ENCODE results near the gene INTS7.
"Not testable (repeated sequence)": the region's sequence is repeated elsewhere in the genome, so short reads cannot be mapped to it uniquely, and the experiment has no call there.

INTS7 gene

GRCh38 chr1:211929683-211930082 lies 105.7 kb downstream of the INTS7 start:
- DNase-seq = no peak

- DNase-seq = peak in 1 of 2 donors; percentile 18
Measured at GRCh38 chr1:211928993-211929637, 106.2 kb downstream of the INTS7 start.

GRCh38 chr1:211928290-211928801 lies 107.0 kb downstream of the INTS7 start:
- peak in 1 of 2 donors; percentile 13 for DNase-seq

DNA sequence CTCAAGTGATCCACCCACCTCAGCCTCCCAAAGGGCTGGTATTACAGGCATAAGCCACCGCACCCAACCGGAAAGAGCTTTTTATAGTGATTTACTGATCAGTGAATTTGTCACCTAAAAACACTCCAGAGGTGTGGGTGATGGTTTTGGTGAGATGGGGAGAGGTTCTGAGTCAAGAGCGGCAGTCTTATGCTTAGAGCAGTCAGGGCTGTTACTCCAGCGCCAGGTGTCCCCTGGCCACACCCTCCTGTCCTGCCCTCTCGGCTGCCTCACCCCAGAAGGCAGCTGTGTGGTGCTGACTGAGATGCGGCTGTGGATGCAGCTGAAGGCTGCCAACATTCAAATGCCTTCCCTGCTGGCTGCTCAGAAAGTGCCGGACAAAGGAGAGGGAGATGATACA lies 110.3 kb downstream of the INTS7 start:
- no peak for DNase-seq

DNA sequence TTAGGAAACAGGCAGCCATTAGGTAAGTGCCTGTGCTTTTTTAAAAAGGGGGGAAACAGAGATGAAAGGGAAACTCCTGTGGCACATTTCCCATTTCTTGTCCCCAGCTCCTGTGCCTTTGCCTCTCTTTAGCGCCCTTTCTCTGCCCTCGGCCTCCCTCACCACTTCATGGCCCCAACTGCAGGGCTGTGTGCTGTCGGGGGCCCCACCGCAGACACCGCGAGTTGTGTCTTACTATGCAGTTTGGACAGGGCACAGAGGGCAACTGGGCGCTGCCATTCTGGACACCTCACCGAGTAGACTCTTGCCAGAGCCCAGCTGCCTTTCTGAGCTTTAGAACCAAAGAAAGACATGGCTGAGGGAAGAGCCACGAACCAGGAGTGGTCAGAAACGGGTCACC lies 111.1 kb downstream of the INTS7 start:
- no peak for DNase-seq

- no peak for DNase-seq
Measured at GRCh38 chr1:211923095-211923494, 112.3 kb downstream of the INTS7 start.

GRCh38 chr1:211921579-211922095 lies 113.7 kb downstream of the INTS7 start:
- no peak for DNase-seq

DNA sequence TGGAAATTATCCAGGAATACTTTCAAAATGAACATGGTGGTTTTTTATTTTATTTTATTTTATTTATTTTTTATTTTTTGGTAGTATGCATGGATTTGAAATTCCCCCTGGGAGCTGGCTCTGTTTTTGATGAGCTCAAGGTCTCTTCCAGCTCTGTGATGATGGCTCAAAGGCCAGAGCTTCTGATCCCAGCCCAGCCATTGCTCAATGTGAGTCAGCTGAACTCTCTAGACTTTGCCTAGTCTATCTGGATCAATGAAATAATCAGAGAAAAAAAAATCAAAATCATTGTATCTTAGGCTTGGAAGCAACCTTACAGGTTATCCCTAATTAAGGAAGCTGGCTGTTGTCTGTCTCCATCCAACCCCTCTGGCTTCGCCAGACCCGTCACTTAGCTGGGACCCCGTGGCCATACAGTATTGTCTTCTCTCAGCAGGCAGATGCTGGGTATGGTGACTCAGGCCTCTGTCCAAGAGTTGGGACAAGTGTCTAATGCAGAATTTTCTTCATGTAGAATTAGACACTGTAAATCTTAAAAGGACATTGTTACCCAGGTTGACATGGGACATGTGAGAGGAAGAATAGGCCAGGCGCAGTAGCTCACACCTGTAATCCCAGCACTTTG lies 114.6 kb downstream of the INTS7 start:
- no peak for DNase-seq

DNA sequence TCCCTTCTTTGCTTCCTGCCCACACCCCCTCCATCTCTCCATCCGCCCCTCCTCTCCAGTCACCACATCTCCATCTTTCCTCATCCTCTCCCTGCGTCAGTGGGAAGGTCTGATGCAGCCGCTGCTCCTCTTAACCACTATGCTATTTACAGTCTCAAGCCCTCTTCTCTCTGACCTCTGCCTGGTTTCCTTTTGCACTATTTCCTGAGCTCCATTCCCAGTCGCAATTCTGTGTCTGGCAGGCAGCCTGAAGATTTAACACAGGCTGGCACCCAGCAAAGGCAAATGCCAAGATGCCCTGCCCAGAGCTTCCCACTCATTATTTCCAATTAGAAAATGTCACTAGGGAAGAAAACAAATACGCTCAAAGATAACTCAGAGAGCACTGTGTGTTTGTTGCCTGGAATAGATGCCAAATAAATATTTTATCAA lies 115.2 kb downstream of the INTS7 start:
- no peak for DNase-seq

- DNase-seq = no peak
Measured at GRCh38 chr1:211918843-211919414, 116.4 kb downstream of the INTS7 start.

DNA sequence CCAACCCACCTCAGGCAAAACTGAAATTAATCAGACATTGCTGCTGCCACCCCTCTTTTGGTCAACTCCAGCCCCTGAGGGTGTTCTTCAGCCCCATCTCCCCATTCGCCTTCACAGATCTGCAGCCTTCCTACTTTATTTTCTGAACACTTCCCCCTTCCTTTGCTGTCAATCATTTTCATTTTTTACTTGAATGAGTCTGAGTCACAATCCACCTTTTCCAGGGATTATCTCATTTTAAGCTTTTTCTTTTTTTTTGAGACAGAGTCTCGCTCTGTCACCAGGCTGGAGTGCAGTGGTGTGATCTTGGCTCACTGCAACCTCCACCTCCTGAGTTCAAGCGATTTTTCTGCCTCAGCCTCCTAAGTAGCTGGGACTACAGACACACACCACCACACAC lies 118.9 kb downstream of the INTS7 start:
- DNase-seq = not testable (repeated sequence)

GRCh38 chr1:211915924-211916323 lies 119.4 kb downstream of the INTS7 start:
- no peak for DNase-seq

DNA sequence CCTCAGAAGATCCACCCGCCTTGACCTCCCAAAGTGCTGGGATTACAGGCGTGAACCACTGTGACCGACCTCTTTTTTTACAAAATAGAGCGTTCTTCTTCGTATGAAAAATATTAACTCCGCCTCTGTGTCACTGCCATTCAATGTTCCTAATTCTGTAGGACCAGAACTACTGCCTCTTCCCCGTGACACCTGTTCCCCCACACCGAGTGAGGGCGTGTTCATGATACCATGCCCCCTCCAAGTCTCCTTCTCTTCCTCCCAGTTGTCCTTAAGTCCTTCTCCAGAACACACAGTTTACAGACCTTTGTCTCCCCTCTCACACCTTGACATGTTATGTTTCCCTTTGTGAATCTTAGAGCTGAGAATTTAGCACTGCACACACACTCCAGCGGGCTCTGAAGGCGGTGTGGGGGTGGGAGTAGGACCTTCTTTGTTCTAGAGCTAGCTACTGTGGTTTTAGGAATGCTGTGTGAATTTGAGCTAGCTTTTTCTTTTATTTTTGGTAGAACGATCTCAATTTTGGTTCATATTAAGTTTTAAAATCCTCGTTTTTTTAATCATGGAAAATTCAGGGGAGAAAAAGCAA lies 122.4 kb downstream of the INTS7 start:
- DNase-seq = no peak

DNA sequence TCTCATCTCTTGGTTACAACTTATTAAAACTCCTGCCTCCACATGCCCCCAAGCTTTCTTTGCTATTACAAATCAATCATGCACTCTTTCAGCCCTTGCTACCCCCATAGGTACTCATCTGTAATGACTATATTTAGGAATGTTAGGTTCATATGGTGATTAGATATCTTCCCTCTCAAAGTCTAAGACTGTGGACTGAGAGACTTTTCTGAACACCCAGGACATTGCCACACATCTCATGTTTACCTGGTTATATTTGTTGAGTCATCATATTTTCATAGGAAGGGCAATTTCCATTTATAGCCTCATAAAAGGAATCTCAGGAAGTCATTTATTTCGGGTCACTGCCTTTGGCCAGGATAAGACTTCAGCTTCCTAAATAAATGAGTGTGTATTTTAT lies 123.3 kb downstream of the INTS7 start:
- DNase-seq = no peak

DNA sequence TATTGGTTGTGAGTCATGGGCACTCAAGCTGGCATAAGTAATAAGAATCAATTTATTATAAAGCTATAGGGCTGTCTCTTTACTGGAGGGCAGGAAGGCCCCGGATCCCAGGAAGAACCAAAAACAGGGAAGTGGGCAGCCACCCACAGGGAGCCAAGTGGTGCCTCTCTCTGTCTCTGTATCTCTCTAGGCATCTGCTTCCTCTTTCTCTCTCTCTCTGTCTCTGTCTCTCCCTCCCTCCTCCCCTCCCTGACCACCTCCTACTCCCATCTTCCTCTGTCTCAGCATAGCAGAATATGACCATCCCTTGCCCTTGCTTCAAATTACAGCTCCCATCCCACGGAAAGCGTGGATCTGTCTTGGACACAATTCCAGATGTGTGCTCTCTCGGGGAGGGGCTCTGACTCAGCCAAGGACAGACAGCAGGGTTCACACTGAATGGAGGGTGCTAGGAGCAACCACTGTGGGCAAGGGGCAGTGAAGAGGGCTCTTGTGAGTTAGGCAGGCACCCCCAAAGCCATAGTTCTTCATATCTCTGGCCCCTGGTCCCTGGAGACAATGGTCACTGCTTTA lies 124.4 kb downstream of the INTS7 start:
- DNase-seq = no peak

- DNase-seq = no peak
Measured at GRCh38 chr1:211910113-211910884, 125.1 kb downstream of the INTS7 start.

GRCh38 chr1:211909395-211909794 lies 126.0 kb downstream of the INTS7 start:
- no peak for DNase-seq

DNA sequence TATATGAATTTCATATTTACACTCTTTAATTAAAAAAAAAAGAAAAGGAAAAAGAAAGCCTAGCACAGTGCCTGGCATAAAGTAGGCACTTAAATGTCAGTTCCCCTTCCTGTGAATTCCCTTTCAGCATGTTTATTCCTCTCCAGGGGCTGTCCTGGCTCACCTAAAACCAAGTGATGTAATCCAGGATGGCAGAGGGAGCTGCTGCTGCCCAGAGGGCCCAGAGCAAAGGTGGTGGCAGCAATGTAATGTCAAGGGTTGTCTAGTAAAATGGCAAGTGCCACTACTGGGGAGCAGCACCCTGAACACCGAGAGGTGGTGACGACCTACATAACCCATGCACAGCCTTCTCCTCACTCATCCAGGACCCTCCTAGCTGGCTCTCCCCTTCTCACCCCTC lies 126.4 kb downstream of the INTS7 start:
- DNase-seq = no peak

GRCh38 chr1:211908453-211908852 lies 126.9 kb downstream of the INTS7 start:
- DNase-seq = no peak

- no peak for DNase-seq
Measured at GRCh38 chr1:211903490-211904245, 131.7 kb downstream of the INTS7 start.

- DNase-seq = no peak
Measured at GRCh38 chr1:211902624-211903291, 132.6 kb downstream of the INTS7 start.
